Measurements from ENCODE around the gene ULK4.

Gene ULK4

DNA sequence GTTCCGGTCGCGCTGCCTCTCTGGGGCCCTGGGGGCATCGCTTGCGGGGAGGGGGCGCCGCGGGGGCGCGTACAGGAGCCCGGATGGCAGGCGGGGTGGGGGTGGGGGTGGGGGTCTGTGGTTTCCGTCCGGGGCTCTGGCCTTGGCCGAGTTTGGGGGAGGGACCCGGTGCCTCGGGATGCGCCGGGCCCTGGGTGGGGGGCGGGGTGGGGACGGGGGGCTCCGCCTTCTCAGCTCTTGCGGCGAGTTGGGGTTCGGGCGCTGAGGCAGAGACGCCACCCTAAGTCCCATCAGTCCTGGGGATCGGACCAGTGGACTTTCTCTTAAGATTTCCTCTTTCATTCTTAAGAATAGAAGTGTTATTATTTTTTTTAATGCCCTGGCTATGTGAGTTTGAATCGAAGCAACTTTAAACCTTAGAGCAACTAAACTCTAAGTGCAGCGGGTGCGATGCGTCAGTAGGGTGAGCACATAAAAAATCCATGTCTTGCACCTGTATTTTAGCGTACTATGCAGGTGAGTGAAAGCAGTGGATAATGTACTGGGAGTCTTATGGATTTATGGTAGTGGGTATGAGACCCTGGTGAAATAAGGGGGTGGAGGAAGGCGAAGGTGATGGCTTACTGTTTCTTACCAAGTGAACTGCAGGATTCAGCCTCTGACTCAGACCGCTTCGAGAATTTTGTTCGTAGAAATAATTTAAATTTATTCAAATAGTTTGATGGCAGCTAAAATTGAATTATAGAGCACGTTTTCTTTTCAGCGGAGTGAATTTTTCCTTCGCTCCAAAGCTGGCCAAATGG is 761.8 kb downstream of the ULK4 start:
- peak in 26 of 56 donors; percentile 6 to 61 (median 29) for DNase-seq

DNA sequence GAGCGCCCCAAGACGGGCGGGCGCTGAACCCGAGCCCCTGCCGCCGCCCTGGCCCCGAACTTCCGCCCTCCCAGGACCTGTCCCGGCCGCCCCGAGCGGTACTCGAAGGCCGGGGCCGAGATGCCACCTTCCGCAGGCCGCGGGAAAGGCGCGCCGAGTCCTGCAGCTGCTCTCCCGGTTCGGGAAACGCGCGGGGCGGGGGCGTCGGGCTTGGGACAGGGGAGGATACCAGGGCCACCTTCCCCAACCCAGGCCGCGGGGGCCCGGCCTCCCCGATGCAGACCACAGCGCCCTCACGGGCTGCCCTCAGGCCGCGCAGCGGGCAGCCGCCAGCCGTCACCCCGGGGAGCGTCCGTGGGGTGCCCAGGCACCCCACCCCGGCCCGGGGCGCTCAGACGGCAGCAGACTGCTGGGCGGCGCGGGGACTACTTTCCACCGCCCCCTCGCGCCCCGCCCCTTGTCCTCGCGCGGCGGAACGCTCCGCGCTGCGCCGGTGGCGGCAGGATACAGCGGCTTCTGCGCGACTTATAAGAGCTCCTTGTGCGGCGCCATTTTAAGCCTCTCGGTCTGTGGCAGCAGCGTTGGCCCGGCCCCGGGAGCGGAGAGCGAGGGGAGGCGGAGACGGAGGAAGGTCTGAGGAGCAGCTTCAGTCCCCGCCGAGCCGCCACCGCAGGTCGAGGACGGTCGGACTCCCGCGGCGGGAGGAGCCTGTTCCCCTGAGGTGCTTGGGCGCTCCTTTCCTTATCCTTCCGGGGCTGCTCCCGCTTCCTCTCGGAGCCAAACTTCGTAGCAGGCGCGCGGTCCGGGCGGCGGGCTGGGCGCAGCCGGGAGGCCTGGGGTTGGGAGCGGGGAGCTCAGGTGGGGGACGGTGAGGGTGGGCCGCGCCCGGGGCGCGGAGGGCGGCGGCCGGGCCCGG is 762.7 kb downstream of the ULK4 start, which contains the start of gene CTNNB1:
Gene CTNNB1 (plus strand): TSS at position 556 of the 916 bp plus-strand sequence. CDS start 24,564 bp downstream, outside the sequence.
- DNase-seq = peak; percentile 45 to 92 (median 83)

DNA sequence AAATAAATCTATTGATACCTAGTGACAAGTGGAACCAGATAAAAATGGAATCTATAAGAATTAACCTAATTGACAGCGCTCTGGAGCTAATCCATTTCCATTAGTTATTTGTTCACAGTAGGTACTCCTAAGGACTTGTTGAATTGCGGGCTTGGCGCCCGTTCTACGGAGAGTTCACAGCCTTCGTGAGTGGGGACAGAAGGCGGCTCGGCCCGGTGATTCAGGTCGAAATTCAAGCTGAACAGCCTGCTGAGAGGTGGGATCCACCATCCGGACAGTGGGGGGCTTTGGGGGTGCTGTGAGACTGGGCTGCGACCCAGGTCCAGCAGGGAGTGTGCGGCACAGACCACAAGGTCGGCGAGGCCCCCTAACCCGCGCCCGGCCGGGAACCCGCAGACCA is 763.4 kb downstream of the ULK4 start:
- DNase-seq = peak in 17 of 56 donors; percentile 7 to 53 (median 35)

DNA sequence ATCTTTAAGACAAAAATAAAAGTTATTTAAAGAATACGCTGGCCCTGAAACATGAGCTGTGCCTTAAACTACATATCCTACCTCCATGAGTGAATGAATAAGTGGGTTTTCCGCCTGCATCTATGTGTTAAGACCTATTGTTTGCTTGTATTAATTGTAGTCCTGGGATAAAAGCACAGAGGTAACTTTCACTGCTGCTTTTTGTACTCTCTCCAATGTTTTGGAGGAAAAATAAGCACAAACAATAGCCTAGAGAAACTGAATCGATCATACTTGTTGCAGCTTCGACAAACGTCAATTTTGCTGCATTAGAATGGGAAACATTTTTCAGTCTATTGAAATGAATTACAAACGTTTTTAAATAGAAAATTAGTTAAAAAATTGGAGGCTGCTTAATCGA is 763.9 kb downstream of the ULK4 start:
- no peak for DNase-seq

Measured in amygdala (tissue), 56 donors.